OCI-LY7 (cell line): ENCODE measurements around the gene SLAMF7. TPM values are rescaled to one million over a fixed set of nuclear protein-coding genes. Genes with fewer than 3 reads are reported as not detected.
"Not testable (repeated sequence)": the region's sequence is repeated elsewhere in the genome, so short reads cannot be mapped to it uniquely, and the experiment has no call there.

Source experiments
- BruUV-seq: library from RNA; stranded (reverse); fragments of 400-500 nt; replicated peaks from 2 replicates; lab custom pipeline; 2021; lab: Mats Ljungman, UMichigan
- CTCF ChIA-PET: fragments of 300-600 bp; sonication (Branson Sonifier 250); formaldehyde crosslinking; loops from one replicate; lab custom pipeline; 2022; ENCODE audit warnings: antibody characterized with exemption; ENCODE audit not compliant: unreplicated experiment; lab: Charles Lee
- POLR2A ChIA-PET: fragments of 300-600 bp; sonication (Branson Sonifier 250); formaldehyde crosslinking; loops from one replicate; lab custom pipeline; 2022; ENCODE audit warnings: antibody characterized with exemption; lab: Charles Lee
- DNase-seq: peaks from one replicate; pipeline ENCODE4 v3.0.0-alpha.2; 2015; ENCODE audit warnings: low spot score
- H2AFZ ChIP-seq: fragments of 200-600 bp; sonication (generic), shearing (Covaris generic); 2 replicates; pipeline ENCODE4 v1.6.1; 2014; ENCODE audit warnings: mild to moderate bottlenecking, antibody characterized with exemption, low read length, moderate library complexity
- H3K27ac ChIP-seq: fragments of 200-600 bp; sonication (generic); 2 replicates; pipeline ENCODE4 v1.5.1; 2014; ENCODE audit warnings: mixed run types, low read depth, mild to moderate bottlenecking, moderate library complexity, low read length, inconsistent platforms; ENCODE audit not compliant: poor library complexity, severe bottlenecking
- H3K36me3 ChIP-seq: fragments of 200-600 bp; sonication (generic); 2 replicates; pipeline ENCODE4 v1.6.1; 2014; ENCODE audit warnings: mild to moderate bottlenecking, antibody characterized with exemption, low read length, moderate library complexity, mixed read lengths; ENCODE audit not compliant: insufficient read depth
- H3K4me1 ChIP-seq: fragments of 200-600 bp; sonication (generic); 2 replicates; pipeline ENCODE4 v1.5.1; 2014; ENCODE audit warnings: mild to moderate bottlenecking, low read length; ENCODE audit not compliant: insufficient read depth, poor library complexity, severe bottlenecking
- H3K4me2 ChIP-seq: fragments of 200-600 bp; sonication (generic); 2 replicates; pipeline ENCODE4 v1.6.1; 2014; ENCODE audit warnings: mild to moderate bottlenecking, low read length
- H3K4me3 ChIP-seq: fragments of 200-600 bp; sonication (generic); 2 replicates; pipeline ENCODE4 v1.5.1; 2014; ENCODE audit warnings: mild to moderate bottlenecking, low read depth, low read length; ENCODE audit not compliant: poor library complexity, severe bottlenecking
- H3K79me2 ChIP-seq: fragments of 200-600 bp; sonication (generic); 2 replicates; pipeline ENCODE4 v1.6.1; 2016; ENCODE audit warnings: low read depth, mild to moderate bottlenecking, low read length, moderate library complexity, mixed read lengths; ENCODE audit not compliant: insufficient read depth
- H3K9me2 ChIP-seq: fragments of 200-600 bp; sonication (generic); 2 replicates; pipeline ENCODE4 v1.6.1; 2016; ENCODE audit warnings: mild to moderate bottlenecking, low read length, mixed read lengths; ENCODE audit not compliant: insufficient read depth
- H3K9me3 ChIP-seq: fragments of 200-600 bp; sonication (generic); 2 replicates; pipeline ENCODE4 v1.6.1; 2014; ENCODE audit warnings: mild to moderate bottlenecking, mixed run types, low read length, mixed read lengths
- H4K20me1 ChIP-seq: fragments of 200-600 bp; sonication (generic); 2 replicates; pipeline ENCODE4 v1.6.1; 2014; ENCODE audit warnings: mild to moderate bottlenecking, antibody characterized with exemption, low read length, moderate library complexity, mixed read lengths; ENCODE audit not compliant: insufficient read depth
- EZH2phosphoT487 ChIP-seq: fragments of 200-600 bp; sonication (generic); IDR thresholded peaks from 2 replicates; pipeline ENCODE4 v1.6.1; 2018; ENCODE audit warnings: low read depth, borderline replicate concordance, mild to moderate bottlenecking, mixed run types, antibody characterized with exemption, low read length, moderate library complexity, mixed read lengths
- intact Hi-C: fragments of 100-400 bp; cut with micrococcal nuclease; formaldehyde crosslinking; loops from one replicate; pipeline ENCODE4 v1.10.0; 2022; ENCODE audit not compliant: unreplicated experiment
- total RNA-seq, 2 experiments: library from RNA; depleted of rRNA in 1 of 2; stranded (reverse); fragments of >200 nt in 1 of 2; shearing (Covaris generic) in 1 of 2; gene quantifications; 2 replicates each; pipeline ENCODE4 v1.2.3, GENCODE V29; 2014 to 2022
- TF ChIP-seq, protein P1 (sequence below): fragments of 200-600 bp; sonication (generic); conservative IDR thresholded peaks from 2 replicates; pipeline ENCODE4 v1.5.1; 2014; ENCODE audit warnings: mild to moderate bottlenecking, antibody characterized with exemption, low read length, moderate library complexity, mixed read lengths

The SLAMF7 gene
- total RNA-seq, 2 experiments from 2014 or later: not detected

DNA sequence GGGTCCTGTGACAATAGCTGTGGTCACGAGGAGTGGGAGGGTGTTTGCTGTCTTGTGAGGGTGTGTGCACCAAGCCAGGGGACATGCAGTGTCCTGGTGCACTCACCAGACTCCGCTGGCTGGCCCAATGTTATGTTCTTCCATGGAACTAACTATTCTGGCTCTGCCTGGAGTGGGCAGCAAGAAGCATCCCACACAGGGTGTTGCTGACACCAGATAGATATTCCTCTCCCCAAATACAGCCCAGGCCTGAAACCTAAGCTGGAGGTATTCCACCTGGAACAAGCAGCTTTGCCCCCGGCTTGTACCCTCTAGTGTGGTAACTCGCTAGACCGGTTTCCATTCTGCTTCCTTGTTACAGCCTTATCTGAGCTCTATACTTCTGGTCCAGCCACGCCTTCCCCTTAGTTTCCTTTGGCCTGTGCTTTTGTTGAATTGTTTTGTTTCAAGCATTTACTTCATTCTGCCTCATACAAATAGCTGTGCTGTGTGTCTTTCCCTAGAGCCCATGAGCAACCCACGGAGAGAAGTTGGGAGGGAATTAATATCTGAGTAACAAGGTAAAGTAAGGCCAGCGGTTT lies 42.2 kb downstream of the SLAMF7 start:
- intact Hi-C loops: loop anchor here (2.0 kb wide), 1 partner anchor 54 kb away; no protein-coding TSS in a partner anchor

DNA sequence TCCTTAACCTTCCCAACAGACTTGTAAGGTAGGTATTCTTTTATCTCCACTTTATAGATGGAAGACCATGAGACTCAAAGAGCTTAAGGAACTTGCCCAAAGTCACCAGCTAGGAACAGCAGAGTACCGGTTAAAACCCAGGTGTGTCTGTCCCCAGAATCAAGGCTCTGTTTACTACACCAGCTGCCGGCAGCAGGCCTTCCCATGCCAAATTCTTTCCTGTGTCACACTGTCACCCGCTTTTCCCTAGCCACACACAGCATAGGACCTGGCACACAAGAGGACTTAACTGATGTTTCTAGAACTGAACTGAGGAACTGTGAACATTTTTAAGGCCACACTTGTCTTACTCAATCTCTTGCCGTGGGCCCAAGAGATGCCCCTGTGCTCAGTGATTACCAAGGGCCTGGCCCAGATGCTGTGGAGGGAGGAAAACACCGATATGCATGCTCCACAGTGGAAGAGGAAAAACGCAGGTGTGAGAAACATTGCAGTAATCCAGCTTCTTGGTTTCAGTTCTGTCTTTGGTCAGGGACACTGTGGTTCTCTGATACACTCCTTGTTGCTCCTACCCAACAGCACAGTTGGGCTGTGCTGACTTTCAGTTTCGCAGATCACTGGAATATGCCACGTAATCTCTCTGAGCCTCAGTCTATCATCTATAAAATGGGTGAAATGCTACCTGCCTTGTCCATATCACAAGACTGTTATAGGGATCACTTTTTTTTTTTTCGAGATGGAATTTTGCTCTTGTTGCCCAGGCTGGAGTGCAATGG lies 43.1 kb downstream of the SLAMF7 start:
- H3K9me2 ChIP-seq: no peaks in the 10 kb centered on the region
- peaks cover 25% of the 10 kb centered on the region for H3K4me1 ChIP-seq
- intact Hi-C loops: loop anchor here (1.0 to 2.0 kb wide), 2 partner anchors 14 to 55 kb away; partner anchors contain the start of gene LY9
- peak; percentile 84 for DNase-seq
- no peaks in the 10 kb centered on the region for H4K20me1 ChIP-seq
- ChIA-PET POLR2A (interaction anchor here (0.6 to 4.2 kb wide), 9 partner anchors 8 to 106 kb away, joined by 3 to 32 read pairs (median 3); partner anchors contain the start of gene LY9), CTCF (interaction anchor here (0.8 to 3.4 kb wide), 6 partner anchors 13 to 170 kb away, joined by 3 to 16 read pairs (median 3); no protein-coding TSS in a partner anchor)
- no peaks in the 10 kb centered on the region for H3K9me3 ChIP-seq
- peak overlapping the region; percentile 70 for H3K27ac ChIP-seq
- peak overlapping the region; percentile 35 for H3K4me3 ChIP-seq
- no TSS peak for BruUV-seq
- TF ChIP-seq, protein P1, sequence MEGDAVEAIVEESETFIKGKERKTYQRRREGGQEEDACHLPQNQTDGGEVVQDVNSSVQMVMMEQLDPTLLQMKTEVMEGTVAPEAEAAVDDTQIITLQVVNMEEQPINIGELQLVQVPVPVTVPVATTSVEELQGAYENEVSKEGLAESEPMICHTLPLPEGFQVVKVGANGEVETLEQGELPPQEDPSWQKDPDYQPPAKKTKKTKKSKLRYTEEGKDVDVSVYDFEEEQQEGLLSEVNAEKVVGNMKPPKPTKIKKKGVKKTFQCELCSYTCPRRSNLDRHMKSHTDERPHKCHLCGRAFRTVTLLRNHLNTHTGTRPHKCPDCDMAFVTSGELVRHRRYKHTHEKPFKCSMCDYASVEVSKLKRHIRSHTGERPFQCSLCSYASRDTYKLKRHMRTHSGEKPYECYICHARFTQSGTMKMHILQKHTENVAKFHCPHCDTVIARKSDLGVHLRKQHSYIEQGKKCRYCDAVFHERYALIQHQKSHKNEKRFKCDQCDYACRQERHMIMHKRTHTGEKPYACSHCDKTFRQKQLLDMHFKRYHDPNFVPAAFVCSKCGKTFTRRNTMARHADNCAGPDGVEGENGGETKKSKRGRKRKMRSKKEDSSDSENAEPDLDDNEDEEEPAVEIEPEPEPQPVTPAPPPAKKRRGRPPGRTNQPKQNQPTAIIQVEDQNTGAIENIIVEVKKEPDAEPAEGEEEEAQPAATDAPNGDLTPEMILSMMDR: no peak
- no peak for TF ChIP-seq EZH2phosphoT487
- no peaks in the 10 kb centered on the region for H3K36me3 ChIP-seq
- peak overlapping the region; percentile 73 for H3K4me2 ChIP-seq
- peak overlapping the region; percentile 73; the same call in 1 of the 2 replicates for H2AFZ ChIP-seq
- H3K79me2 ChIP-seq: no peaks in the 10 kb centered on the region

More for the DNA sequence above, 42.2 kb downstream of the SLAMF7 start:
- Histone ChIP-seq H3K27ac (peak overlapping the region; percentile 70), H3K4me1 (peaks cover 25% of the 10 kb centered on the region), H3K9me3 (no peaks in the 10 kb centered on the region), H3K36me3 (no peaks in the 10 kb centered on the region), H3K4me2 (peak overlapping the region; percentile 73; the same call in 1 of the 2 replicates), H4K20me1 (no peaks in the 10 kb centered on the region), H3K4me3 (no peak overlapping the region), H3K79me2 (no peaks in the 10 kb centered on the region), H2AFZ (peak overlapping the region; percentile 73; the same call in 1 of the 2 replicates), H3K9me2 (no peaks in the 10 kb centered on the region)
- TF ChIP-seq EZH2phosphoT487: no peak
- TF ChIP-seq, protein P1: no peak
- DNase-seq: no peak
- BruUV-seq: no TSS peak
- ChIA-PET POLR2A (interaction anchor here (0.9 to 4.2 kb wide), 8 partner anchors 9 to 105 kb away, joined by 3 to 32 read pairs (median 4); partner anchors contain the start of gene LY9), CTCF (interaction anchor here (0.8 to 3.4 kb wide), 7 partner anchors 12 to 170 kb away, joined by 3 to 16 read pairs (median 3); no protein-coding TSS in a partner anchor)

DNA sequence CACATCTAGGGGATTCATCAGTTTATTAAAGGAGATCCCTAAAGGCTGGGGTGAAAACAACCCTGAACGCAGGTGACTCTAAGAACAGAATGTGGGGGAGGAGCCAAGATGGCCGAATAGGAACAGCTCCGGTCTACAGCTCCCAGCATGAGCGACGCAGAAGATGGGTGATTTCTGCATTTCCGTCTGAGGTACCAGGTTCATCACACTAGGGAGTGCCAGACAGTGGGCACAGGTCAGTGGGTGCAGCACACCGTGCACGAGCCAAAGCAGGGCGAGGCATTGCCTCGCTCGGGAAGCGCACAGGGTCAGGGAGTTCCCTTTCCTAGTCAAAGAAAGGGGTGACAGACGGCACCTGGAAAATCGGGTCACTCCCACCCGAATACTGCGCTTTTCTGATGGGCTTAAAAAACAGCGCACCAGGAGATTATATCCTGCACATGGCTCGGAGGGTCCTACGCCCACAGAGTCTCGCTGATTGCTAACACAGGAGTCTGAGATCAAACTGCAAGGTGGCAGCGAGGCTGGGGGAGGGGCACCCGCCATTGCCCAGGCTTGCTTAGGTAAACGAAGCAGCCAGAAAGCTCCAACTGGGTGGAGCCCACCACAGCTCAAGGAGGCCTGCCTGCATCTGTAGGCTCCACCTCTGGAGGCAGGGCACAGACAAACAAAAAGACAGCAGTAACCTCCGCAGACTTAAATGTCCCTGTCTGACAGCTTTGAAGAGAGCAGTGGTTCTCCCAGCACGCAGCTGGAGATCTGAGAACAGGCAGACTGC lies 44.1 kb downstream of the SLAMF7 start:
- Histone ChIP-seq H3K4me2 (peak overlapping the region; percentile 73), H3K27ac (peak overlapping the region; percentile 70), H3K4me1 (peaks cover 25% of the 10 kb centered on the region), H2AFZ (peak overlapping the region; percentile 73; the same call in 1 of the 2 replicates), H3K4me3 (peak overlapping the region; percentile 35)
- H3K9me3 ChIP-seq, H4K20me1 ChIP-seq, CTCF ChIA-PET, H3K36me3 ChIP-seq, BruUV-seq, POLR2A ChIA-PET, H3K9me2 ChIP-seq, DNase-seq, H3K79me2 ChIP-seq: not testable (repeated sequence)
- intact Hi-C loops: loop anchor here (1.0 kb wide), 1 partner anchor 13 kb away; the partner anchor contains the start of gene LY9
